Loucy (cell line): ENCODE measurements around the gene PDGFB.

ENCODE experiments used
- EZH2phosphoT487 ChIP-seq: fragments of 200-600 bp; IDR thresholded peaks from 2 replicates; pipeline ENCODE4 v1.6.1; 2018; ENCODE audit warnings: antibody characterized with exemption, mild to moderate bottlenecking, moderate library complexity, borderline replicate concordance
- TF ChIP-seq, protein P1 (sequence below): fragments of 200-600 bp; sonication (generic); conservative IDR thresholded peaks from 2 replicates; pipeline ENCODE4 v1.5.1; 2014; ENCODE audit warnings: mild to moderate bottlenecking, antibody characterized with exemption, low read length

DNA sequence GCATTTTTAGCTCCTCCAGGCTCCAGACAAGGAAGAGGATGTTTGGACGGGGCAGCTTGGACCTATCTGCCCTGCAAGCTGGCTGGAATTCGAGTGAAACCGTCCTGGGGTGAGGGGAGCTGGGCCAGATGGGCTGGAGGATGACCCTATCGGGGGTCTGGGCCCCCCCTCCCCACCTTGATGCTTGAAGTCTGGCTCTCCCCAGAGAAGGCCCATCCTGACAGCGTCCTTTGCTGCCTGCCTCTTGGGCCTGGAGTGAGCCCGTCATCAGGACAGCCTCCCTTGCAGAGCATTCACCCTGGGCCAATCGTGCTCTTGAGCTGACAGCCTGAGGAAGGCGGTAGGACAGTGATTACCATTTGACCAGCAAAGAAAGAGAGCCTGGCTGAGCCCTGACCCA is 5.3 kb upstream of the PDGFB start:
- TF ChIP-seq, protein P1, sequence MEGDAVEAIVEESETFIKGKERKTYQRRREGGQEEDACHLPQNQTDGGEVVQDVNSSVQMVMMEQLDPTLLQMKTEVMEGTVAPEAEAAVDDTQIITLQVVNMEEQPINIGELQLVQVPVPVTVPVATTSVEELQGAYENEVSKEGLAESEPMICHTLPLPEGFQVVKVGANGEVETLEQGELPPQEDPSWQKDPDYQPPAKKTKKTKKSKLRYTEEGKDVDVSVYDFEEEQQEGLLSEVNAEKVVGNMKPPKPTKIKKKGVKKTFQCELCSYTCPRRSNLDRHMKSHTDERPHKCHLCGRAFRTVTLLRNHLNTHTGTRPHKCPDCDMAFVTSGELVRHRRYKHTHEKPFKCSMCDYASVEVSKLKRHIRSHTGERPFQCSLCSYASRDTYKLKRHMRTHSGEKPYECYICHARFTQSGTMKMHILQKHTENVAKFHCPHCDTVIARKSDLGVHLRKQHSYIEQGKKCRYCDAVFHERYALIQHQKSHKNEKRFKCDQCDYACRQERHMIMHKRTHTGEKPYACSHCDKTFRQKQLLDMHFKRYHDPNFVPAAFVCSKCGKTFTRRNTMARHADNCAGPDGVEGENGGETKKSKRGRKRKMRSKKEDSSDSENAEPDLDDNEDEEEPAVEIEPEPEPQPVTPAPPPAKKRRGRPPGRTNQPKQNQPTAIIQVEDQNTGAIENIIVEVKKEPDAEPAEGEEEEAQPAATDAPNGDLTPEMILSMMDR: no peak
- no peak for TF ChIP-seq EZH2phosphoT487
